Liver (tissue), 9 donors: ENCODE results near the gene TJP1. TPM values are rescaled to one million over a fixed set of nuclear protein-coding genes. Genes with fewer than 3 reads are reported as not detected.

Experiments
- DNase-seq: peaks from one replicate; pipeline ENCODE4 v3.0.0-alpha.2; 2017; ENCODE audit warnings: low spot score
- H3K27ac ChIP-seq, 2 donors: one replicate each; pipeline ENCODE4 v1.7.0; 2013; ENCODE audit warnings: inconsistent platforms in 2 of 2, low read length in 2 of 2, control low read depth in 1 of 2, low read depth in 1 of 2, mild to moderate bottlenecking in 1 of 2
- H3K27me3 ChIP-seq, 4 donors: one replicate each; pipeline versions ENCODE4 v1.6.1 to v1.7.0; 2013; ENCODE audit warnings: low read length in 3 of 4, inconsistent platforms in 1 of 4, mild to moderate bottlenecking in 1 of 4, moderate library complexity in 1 of 4; ENCODE audit not compliant: control insufficient read depth in 4 of 4, insufficient read depth in 4 of 4
- H3K36me3 ChIP-seq, 4 donors: one replicate each; pipeline versions ENCODE4 v1.6.1 to v1.7.0; 2013; ENCODE audit warnings: low read length in 3 of 4, mild to moderate bottlenecking in 3 of 4, low read depth in 1 of 4, moderate library complexity in 1 of 4; ENCODE audit not compliant: control insufficient read depth in 4 of 4, insufficient read depth in 3 of 4
- H3K4me1 ChIP-seq, 4 donors: one replicate each; pipeline versions ENCODE4 v1.6.1 to v1.7.0; 2013; ENCODE audit warnings: low read length in 3 of 4, mild to moderate bottlenecking in 3 of 4, moderate library complexity in 1 of 4; ENCODE audit not compliant: control insufficient read depth in 4 of 4, insufficient read depth in 4 of 4
- H3K4me3 ChIP-seq, 3 donors: one replicate each; pipeline versions ENCODE4 v1.6.1 to v1.7.0; 2013; ENCODE audit warnings: low read length in 3 of 3, control low read depth in 1 of 3, low read depth in 1 of 3, mild to moderate bottlenecking in 1 of 3
- H3K9ac ChIP-seq, 2 donors: one replicate each; pipeline ENCODE4 v1.7.0; 2013; ENCODE audit warnings: low read length in 2 of 2, mild to moderate bottlenecking in 2 of 2, moderate library complexity in 2 of 2, control low read depth in 1 of 2, low read depth in 1 of 2
- H3K9me3 ChIP-seq, 4 donors: one replicate each; pipeline versions ENCODE4 v1.6.1 to v1.7.0; 2013; ENCODE audit warnings: low read length in 3 of 4; ENCODE audit not compliant: control insufficient read depth in 4 of 4
- ATF3 ChIP-seq: IDR thresholded peaks from 2 replicates; pipeline ENCODE4 v1.6.1; 2016; ENCODE audit warnings: antibody characterized with exemption
- EGR1 ChIP-seq, 2 donors: IDR thresholded peaks; 2 replicates each; pipeline ENCODE4 v1.6.1; 2016 to 2018; ENCODE audit warnings: antibody characterized with exemption in 2 of 2, low read depth in 2 of 2
- FOXA1 ChIP-seq: IDR thresholded peaks from 2 replicates; pipeline ENCODE4 v1.6.1; 2016; ENCODE audit warnings: antibody characterized with exemption
- FOXA2 ChIP-seq: IDR thresholded peaks from 2 replicates; pipeline ENCODE4 v1.6.1; 2016; ENCODE audit warnings: antibody characterized with exemption
- GABPA ChIP-seq, 2 donors: IDR thresholded peaks in 1 of 2; conservative IDR thresholded peaks in 1 of 2; 2 replicates each; pipeline ENCODE4 v1.6.1; 2016; ENCODE audit warnings: antibody characterized with exemption in 2 of 2, mild to moderate bottlenecking in 1 of 2, moderate library complexity in 1 of 2
- HNF4G ChIP-seq: IDR thresholded peaks from 2 replicates; pipeline ENCODE4 v1.6.1; 2016; ENCODE audit warnings: antibody characterized with exemption
- JUND ChIP-seq, 2 donors: IDR thresholded peaks; 2 replicates each; pipeline ENCODE4 v1.6.1; 2016; ENCODE audit warnings: antibody characterized with exemption in 2 of 2
- MAX ChIP-seq: IDR thresholded peaks from 2 replicates; pipeline ENCODE4 v1.6.1; 2016; ENCODE audit warnings: antibody characterized with exemption
- NR2F2 ChIP-seq: IDR thresholded peaks from 2 replicates; pipeline ENCODE4 v1.6.1; 2016; ENCODE audit warnings: antibody characterized with exemption
- RAD21 ChIP-seq, 2 donors: IDR thresholded peaks; 2 replicates each; pipeline ENCODE4 v1.6.1; 2016; ENCODE audit warnings: antibody characterized with exemption in 2 of 2, mild to moderate bottlenecking in 2 of 2
- REST ChIP-seq: IDR thresholded peaks from 2 replicates; pipeline ENCODE4 v1.6.1; 2016; ENCODE audit warnings: antibody characterized with exemption, mild to moderate bottlenecking
- RXRA ChIP-seq, 2 donors: IDR thresholded peaks; 2 replicates each; pipeline ENCODE4 v1.6.1; 2017 to 2018; ENCODE audit warnings: antibody characterized with exemption in 2 of 2, mild to moderate bottlenecking in 1 of 2
- SP1 ChIP-seq: IDR thresholded peaks from 2 replicates; pipeline ENCODE4 v1.6.1; 2018; ENCODE audit warnings: antibody characterized with exemption, mild to moderate bottlenecking
- TAF1 ChIP-seq: conservative IDR thresholded peaks from 2 replicates; pipeline ENCODE4 v1.6.1; 2016; ENCODE audit warnings: antibody characterized with exemption, mild to moderate bottlenecking
- YY1 ChIP-seq: IDR thresholded peaks from 2 replicates; pipeline ENCODE4 v1.6.1; 2016; ENCODE audit warnings: antibody characterized with exemption, mild to moderate bottlenecking
- ZBTB33 ChIP-seq: IDR thresholded peaks from 2 replicates; pipeline ENCODE4 v1.6.1; 2016; ENCODE audit warnings: antibody characterized with exemption
- WGBS: extraction: QIAGEN DNeasy Blood & Tissue Kit; methylation state at CpG from one replicate; pipeline ENCODE4 v1.1.7; 2013; 5-methylcytosine and 5-hydroxymethylcytosine counted together
- polyA plus RNA-seq, 2 donors: library from polyadenylated mRNA; stranded (reverse) in 1 of 2; unstranded in 1 of 2; fragments of 200-250 nt in 1 of 2; fragments of >200 nt in 1 of 2; fragmentation: Nextera tagmentation in 1 of 2; extraction: Ambion mirVana in 1 of 2; gene quantifications; one replicate each; pipeline versions ENCODE4 v1.2.1 to v1.2.3, GENCODE V29; 2013 to 2015
- total RNA-seq, 2 donors: library from RNA; depleted of rRNA; stranded (reverse); fragments of >200 nt; gene quantifications; one replicate each; pipeline ENCODE4 v1.2.3, GENCODE V29; 2014
- donor health status: healthy.
- donor health status: healthy.
- donor health status: healthy.
- donor health status: healthy.
- donor health status: healthy.

TJP1 gene
- total and polyA plus RNA-seq, 4 donors, result 12.6 to 40.4 (median 16.9) TPM

- TF ChIP-seq EGR1 (IDR thresholded peaks at IDR 0.05; ENCODE audit: low read depth in 2 of 2), result no peak
- no peak for TF ChIP-seq RXRA (IDR thresholded peaks at IDR 0.05)
- no peak for TF ChIP-seq TAF1
Measured at GRCh38 chr15:29854413-29854812, 32.1 kb upstream of the TJP1 start (continued).

- Histone ChIP-seq H3K27me3 (no peaks in the 10 kb centered on the region), H3K9me3 (no peaks in the 10 kb centered on the region), H3K36me3 (no peaks in the 10 kb centered on the region), H3K4me3 (no peak overlapping the region), H3K27ac (no peak overlapping the region), H3K9ac (no peak overlapping the region), H3K4me1 (peaks cover 0 to 2% (median 0%) of the 10 kb centered on the region in 4 donors)
- TF ChIP-seq SP1, result no peak
- no peak for TF ChIP-seq NR2F2
- TF ChIP-seq ATF3, result no peak
- TF ChIP-seq EGR1 (IDR thresholded peaks at IDR 0.05; ENCODE audit: low read depth in 2 of 2), result no peak
- no peak for TF ChIP-seq TAF1
- no peak for TF ChIP-seq MAX
- TF ChIP-seq ZBTB33, result no peak
- TF ChIP-seq JUND (IDR thresholded peaks at IDR 0.05), result no peak
- no peak for TF ChIP-seq GABPA (IDR thresholded peaks at IDR 0.05 in 1 of 2, conservative IDR thresholded peaks at IDR 0.05 in 1 of 2)
- TF ChIP-seq FOXA1, result no peak
- no peak for TF ChIP-seq FOXA2
- TF ChIP-seq RAD21 (IDR thresholded peaks at IDR 0.05), result no peak
- no peak for TF ChIP-seq RXRA (IDR thresholded peaks at IDR 0.05)
- no peak for TF ChIP-seq REST
- 93% methylated on average over 8 of the region's 8 CpGs for WGBS
- no peak for DNase-seq
Measured at GRCh38 chr15:29853211-29853987, 31.1 kb upstream of the TJP1 start.

- DNase-seq, result no peak
- no peak overlapping the region for H3K9ac ChIP-seq
- H3K27me3 ChIP-seq, result no peaks in the 10 kb centered on the region
- WGBS, result 96% methylated on average over 3 of the region's 3 CpGs
- no peak overlapping the region for H3K27ac ChIP-seq
- no peak overlapping the region for H3K4me3 ChIP-seq
- H3K36me3 ChIP-seq, result no peaks in the 10 kb centered on the region
- H3K9me3 ChIP-seq, result no peaks in the 10 kb centered on the region
- H3K4me1 ChIP-seq, result peaks cover 0 to 2% (median 0%) of the 10 kb centered on the region in 4 donors
- TF ChIP-seq ATF3 (no peak), RAD21 (IDR thresholded peaks at IDR 0.05) (no peak), HNF4G (no peak), ZBTB33 (no peak), FOXA2 (no peak), JUND (IDR thresholded peaks at IDR 0.05) (no peak), YY1 (no peak)
Measured at GRCh38 chr15:29852201-29852600, 29.9 kb upstream of the TJP1 start.
